ENCODE measurements around the gene UBE3B.

- no peak for TF ChIP-seq CTCF (IDR thresholded peaks at IDR 0.05)
- no peak for TF ChIP-seq POLR2A (IDR thresholded peaks at IDR 0.05)
Measured at GRCh38 chr12:109489955-109490565, 12.6 kb downstream of the UBE3B start.
